GM12801 (cell line): Measurements from ENCODE around the gene SLC8A2.

Experiments used
- TF ChIP-seq, protein P1 (sequence below): IDR thresholded peaks from one replicate; pipeline ENCODE4 v1.5.1; 2011; ENCODE audit warnings: control low read depth; ENCODE audit not compliant: insufficient read length; ENCODE audit errors: extremely low read depth

The SLC8A2 gene

DNA sequence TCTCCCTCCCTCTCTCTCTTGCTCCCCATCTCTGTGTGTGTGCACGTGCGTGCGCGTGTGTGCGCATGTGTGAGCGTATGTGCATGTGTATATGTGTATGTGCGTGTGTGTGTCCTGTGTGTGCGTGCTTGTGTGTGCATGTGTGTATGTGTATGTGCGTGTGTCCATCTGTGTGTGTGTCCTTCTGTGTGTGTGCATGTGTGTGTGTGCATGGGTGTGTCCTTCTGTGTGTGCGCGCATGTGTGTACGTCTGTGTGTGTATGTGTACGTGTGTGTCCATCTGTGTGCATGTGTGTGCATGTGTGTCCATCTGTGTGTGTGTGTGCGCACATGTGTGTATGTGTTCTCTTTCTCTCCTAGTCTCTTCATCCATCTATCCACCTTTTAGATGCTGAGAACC is 12.2 kb downstream of the SLC8A2 start:
- TF ChIP-seq, protein P1, sequence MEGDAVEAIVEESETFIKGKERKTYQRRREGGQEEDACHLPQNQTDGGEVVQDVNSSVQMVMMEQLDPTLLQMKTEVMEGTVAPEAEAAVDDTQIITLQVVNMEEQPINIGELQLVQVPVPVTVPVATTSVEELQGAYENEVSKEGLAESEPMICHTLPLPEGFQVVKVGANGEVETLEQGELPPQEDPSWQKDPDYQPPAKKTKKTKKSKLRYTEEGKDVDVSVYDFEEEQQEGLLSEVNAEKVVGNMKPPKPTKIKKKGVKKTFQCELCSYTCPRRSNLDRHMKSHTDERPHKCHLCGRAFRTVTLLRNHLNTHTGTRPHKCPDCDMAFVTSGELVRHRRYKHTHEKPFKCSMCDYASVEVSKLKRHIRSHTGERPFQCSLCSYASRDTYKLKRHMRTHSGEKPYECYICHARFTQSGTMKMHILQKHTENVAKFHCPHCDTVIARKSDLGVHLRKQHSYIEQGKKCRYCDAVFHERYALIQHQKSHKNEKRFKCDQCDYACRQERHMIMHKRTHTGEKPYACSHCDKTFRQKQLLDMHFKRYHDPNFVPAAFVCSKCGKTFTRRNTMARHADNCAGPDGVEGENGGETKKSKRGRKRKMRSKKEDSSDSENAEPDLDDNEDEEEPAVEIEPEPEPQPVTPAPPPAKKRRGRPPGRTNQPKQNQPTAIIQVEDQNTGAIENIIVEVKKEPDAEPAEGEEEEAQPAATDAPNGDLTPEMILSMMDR, result no peak

DNA sequence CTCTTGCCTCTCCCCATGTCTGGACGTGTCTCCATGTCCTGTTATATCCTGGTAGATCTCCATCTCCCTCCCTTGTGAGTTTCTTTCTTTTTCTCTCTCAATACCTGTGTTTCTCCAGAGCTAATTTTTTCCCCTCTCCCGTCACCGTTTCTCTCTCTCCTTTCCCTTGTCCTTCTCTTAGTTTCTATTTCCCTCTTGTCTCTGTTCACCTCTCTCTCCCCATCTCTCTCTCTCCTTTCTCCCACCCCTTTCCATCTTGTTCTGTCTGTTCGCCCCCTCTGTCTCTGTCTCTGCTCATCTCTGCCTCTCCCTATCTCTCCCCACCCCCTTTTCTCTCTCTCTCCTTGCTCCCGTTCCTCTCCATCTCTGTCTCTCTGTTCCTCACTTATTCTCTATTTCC is 13.0 kb downstream of the SLC8A2 start:
- TF ChIP-seq, protein P1, result no peak

DNA sequence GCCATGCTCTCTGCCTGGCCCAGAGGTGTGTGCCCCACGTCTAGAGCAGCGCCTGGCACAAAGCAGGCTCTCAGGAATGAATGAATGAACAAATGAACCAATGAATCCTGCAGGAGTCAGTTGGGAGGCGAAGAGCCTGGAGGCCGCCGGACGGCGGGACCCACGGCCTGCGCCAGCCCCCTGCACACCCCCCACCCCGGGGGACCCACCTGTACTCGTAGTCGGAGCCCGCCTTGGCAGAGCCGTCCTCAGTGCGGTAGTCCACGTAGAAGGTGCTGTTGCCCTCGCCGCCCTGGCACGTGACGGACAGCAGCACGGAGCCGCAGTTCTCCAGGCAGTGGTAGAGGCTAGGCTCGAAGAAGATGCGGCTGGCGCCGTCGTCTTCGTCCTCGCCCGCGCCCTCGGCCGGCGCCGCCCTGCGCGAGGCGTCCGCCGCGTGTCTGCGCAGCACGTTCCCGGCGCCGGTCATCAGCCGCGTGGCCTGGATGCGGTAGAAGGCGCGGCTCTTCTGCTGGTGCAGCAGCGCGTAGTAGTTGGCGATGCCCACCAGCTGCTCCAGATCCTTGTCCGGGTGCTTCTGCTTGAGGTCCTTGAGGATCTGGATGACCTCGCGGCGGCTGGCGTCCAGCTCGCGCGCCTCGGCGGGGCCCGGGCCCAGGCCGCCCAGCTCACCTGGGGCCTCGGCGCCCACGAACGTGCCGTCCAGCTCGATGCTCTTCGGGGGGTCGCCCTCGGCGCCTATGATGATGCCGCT is 14.8 kb downstream of the SLC8A2 start:
- TF ChIP-seq, protein P1, result no peak

DNA sequence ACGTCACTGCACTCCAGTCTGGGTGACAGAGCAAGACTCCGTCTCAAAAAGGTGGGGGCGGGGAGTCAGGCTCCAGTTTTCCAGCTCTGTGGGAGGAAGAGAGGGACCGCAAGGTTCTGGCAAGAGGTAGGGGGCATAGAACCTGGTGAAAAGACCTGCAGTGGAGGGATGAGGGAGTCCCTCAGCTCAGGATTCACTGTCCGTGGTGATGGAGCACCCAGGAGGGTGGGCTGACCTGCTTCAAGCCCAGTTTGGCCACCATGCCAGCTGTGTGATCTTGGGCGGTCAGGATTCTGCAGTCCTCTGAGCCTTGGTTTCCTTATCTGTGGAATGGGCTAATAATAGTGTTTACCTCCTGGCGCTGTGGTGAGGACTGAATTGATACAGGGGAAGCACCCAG is 21.2 kb downstream of the SLC8A2 start:
- TF ChIP-seq, protein P1, result no peak

DNA sequence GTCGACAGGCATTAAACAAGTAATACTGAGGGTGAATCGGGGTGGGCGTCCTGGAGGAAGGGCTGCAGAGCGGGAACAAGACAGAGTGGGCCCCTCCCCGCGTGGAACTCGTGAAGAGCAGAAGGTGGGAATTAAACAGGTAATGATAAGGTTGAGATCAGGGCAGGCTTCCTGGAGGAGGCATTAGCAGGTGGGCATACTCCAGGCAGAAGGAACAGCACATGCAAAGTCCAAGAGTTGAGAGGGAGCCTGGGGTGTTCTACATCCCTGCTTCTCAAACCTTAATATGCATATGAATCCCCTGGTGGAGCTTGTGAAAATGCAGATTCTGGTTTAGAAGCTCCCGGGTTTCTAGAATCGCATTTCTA is 23.3 kb downstream of the SLC8A2 start:
- TF ChIP-seq, protein P1, result no peak

DNA sequence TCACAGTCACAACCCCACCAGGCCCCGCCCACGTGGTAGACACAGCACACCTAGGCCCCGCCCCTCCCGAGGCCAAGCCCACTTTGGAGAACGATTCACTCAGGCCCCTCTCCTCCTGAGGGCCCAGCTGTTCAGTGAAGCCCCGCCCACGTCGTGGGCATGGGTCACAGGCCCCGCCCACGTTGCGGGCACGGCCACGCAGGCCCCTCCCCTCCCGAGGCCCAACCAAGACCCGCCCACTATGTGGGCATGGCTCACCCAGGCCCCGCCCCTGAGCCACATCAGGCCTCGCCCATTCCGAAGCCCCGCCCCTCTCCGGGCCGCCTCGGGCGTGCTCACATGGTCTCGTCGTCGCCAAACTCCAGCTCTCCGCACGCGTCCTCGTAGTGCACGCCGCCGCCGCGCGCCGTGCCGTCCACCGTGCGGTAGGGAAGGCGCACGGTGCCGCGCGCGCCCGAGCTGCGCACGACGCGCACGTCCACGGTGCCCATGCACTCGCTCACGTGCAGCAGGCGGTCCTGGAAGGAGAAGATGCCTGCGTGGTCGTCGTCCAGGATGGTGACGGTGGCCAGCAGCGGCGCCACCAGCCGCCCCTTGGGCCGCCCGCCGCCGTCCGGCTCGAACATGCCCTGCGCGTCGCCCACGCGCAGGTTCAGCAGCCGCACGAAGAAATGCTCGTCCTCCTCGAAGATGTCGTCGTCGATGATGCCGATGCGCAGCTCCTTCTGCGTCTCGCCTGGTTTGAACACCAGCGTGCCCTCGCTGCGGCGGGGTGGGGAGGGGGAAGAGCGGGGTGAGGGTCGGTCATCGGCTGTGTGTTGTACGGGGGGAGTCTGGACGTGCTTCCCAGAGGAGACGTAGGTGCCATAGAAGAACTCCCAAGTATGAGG is 24.0 kb downstream of the SLC8A2 start:
- TF ChIP-seq, protein P1, result no peak

DNA sequence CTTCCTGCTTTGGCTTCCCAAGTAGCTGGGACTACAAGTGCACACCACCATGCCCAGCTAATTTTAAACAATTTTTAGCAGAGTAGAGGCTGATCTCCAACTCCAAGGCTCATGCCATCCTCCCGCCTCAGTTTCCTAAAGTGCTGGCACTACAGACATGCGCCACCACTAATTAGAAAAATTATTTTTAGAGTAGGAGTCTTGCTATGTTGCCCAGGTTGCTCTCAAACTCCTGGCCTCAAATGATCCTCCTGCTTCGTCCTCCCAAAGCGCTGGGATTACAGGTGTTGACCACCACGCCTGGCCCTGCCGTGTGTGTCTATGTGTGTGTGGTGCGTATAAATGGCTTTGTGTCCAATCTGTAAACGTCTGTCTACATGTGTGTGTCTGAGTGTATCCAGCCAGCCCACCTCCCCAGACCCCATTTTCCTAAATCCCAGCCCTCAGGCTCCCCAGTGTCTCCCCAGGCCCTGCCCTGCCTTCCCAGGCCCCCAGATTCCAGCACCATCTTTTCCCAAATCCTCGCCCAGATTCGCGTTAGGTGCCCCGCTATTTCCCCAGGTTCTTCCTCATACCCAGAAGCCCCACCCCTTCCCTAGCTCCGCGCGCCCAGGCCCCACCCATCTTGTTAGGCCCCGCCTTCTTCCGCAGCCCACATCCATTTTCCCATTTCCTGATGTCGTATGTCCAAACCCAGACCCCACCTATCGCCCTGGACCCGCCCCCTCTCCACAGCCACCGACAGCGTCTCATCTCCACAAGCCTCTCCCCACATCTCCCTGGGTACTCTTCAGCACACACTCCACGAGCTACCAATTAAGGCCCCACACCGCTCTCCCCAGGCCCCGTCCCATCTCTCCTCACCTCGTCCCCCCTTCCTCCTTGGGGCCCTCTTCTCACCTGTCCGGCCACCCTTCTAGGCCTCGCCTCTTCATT is 24.9 kb downstream of the SLC8A2 start:
- TF ChIP-seq, protein P1, result no peak
